ENCODE measurements around the gene TMEM127. TPM values are rescaled to one million over a fixed set of nuclear protein-coding genes. Genes with fewer than 3 reads are reported as not detected.
"Not testable (repeated sequence)": the region's sequence is repeated elsewhere in the genome, so short reads cannot be mapped to it uniquely, and the experiment has no call there.

The TMEM127 gene
- total RNA-seq, 2 donors from 2014 or later = 23.2 to 29.3 TPM

DNA sequence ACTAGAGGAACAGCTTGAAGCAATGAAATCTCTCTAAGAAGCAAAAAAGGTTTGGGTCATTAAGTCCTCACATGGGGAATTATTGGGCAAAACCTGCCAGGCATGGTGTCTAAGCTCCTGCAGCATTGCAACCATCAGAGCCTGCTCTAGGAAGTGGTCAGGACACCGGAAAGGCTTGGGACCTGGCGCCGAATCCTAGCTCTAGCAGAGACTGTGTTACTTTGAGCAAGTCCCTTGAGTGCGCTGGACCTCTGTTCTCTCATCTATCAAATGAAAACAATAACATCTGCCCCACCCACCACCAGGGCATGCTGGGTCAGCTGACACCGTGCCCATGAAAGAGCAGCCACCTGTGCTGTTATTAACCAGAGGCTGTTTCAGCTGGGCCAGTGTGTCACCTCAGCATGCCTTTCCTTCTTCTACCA, 6.3 kb downstream of the TMEM127 start:
- Mint-ChIP-seq H3K4me1 (ENCODE audit: low read depth) (peaks cover 90% of the 10 kb centered on the region), H3K4me3 (no peak overlapping the region), H3K9me3 (no peaks in the 10 kb centered on the region), H3K27me3 (ENCODE audit: low read depth) (no peaks in the 10 kb centered on the region), H3K36me3 (ENCODE audit: insufficient read depth in 2 of 2) (peaks cover 0 to 15% of the 10 kb centered on the region in 2 donors), H3K27ac (peak overlapping the region; percentile 76)
- no peak for DNase-seq
- no peak for ATAC-seq (replicated peaks in 1 of 2)

DNA sequence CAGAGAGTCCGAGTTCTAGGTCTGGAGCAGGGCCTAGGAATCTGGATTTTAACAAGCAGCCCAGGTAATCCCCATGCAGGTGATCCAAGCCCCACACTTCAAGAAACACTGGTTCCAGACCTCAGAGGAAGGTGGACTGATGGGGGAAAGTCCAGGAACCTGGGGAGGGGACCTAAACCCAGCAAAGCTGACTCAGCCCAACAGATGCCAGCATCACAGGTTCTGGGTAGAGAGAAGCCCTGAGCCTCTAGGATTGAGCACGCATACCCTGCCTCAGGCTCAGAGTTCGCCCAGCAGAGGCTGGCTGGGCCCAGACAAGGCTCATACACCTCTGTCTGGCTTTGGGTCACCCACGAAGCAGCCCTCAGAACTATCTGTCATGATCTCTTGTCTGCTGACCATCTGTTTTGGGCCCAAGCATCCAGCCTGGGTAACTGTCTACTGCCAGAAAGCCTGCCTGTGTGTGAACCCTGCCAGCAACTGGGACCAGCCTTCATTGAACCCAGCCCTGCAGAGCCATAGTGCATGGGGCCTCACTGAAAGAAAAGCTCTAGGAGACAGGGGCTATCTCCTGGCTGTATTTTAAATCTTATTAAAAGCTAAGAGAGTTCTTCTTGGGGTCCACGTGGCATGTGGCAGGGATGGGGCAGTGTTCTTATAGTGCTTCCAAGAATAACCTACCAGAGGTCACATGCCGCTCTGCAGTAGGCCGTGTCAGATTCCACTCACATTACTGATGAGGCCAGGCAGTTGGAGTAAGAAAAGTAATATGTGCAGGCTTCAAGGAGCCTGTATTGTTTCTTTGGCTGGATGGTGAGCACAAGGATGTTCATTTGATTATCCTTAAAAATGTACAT, 7.4 kb downstream of the TMEM127 start:
- H3K36me3 Mint-ChIP-seq (ENCODE audit: insufficient read depth in 2 of 2) = peaks cover 1 to 15% of the 10 kb centered on the region in 2 donors
- no peak overlapping the region for H3K27ac Mint-ChIP-seq
- H3K4me3 Mint-ChIP-seq = no peak overlapping the region
- ATAC-seq (replicated peaks in 1 of 2) (no peak), DNase-seq (no peak)
- H3K4me1 Mint-ChIP-seq (ENCODE audit: low read depth) = peaks cover 79% of the 10 kb centered on the region
- H3K27me3 Mint-ChIP-seq (ENCODE audit: low read depth) = no peaks in the 10 kb centered on the region
- H3K9me3 Mint-ChIP-seq = no peaks in the 10 kb centered on the region

DNA sequence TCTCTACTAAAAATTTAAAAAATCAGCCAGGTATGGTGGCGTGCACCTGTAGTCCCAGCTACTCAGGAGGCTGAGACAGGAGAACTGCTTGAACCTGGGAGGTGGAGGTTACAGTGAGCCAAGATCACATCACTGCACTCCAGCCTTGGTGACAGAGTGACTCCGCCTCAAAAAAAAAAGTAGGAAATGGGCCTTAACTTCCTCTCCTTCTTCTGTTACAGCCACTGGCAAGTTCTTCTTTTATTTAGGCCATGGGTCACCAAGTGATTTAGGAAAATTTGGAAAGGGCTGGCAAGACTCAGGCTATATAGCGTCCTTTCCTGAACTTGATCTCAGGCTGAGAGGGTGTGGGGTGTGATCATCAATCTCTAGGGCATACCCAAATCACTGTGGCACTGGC, 8.1 kb downstream of the TMEM127 start:
- H3K9me3 Mint-ChIP-seq; ATAC-seq (replicated peaks in 1 of 2); H3K27ac Mint-ChIP-seq; H3K4me3 Mint-ChIP-seq; DNase-seq; H3K27me3 Mint-ChIP-seq (ENCODE audit: low read depth): not testable (repeated sequence)
- Mint-ChIP-seq H3K4me1 (ENCODE audit: low read depth) (peaks cover 72% of the 10 kb centered on the region), H3K36me3 (ENCODE audit: insufficient read depth in 2 of 2) (peaks cover 2 to 14% of the 10 kb centered on the region in 2 donors)

DNA sequence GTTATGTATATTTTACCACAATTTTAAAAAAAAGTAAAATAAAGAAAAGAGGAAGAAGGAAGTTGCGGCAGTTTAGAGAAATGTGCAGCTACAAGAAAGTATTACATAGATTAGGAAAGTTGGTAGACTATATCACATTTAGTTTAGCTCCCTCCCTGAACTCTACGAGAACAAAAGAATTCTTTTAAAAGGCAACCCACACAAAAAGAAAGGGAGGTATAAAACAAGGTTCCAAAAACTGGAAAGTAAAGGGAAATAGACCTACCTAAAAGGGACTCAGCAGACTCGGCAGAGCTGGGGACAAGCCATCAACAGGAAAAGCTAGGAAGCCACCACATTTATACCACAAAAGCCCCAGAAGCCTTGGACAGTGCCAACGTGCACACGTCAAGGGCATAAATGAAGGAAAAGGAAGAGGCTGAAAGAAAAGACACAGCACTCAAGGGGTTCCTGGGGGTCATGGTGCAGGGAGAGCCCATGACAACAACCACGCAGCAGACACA, 9.1 kb downstream of the TMEM127 start:
- DNase-seq (no peak), ATAC-seq (replicated peaks in 1 of 2) (no peak)
- H3K9me3 Mint-ChIP-seq = no peaks in the 10 kb centered on the region
- H3K4me1 Mint-ChIP-seq (ENCODE audit: low read depth) = peaks cover 69% of the 10 kb centered on the region
- H3K27ac Mint-ChIP-seq = peak overlapping the region; percentile 86
- no peaks in the 10 kb centered on the region for H3K27me3 Mint-ChIP-seq (ENCODE audit: low read depth)
- H3K4me3 Mint-ChIP-seq = peak overlapping the region; percentile 34 to 61
- peaks cover 2 to 13% of the 10 kb centered on the region in 2 donors for H3K36me3 Mint-ChIP-seq (ENCODE audit: insufficient read depth in 2 of 2)

DNA sequence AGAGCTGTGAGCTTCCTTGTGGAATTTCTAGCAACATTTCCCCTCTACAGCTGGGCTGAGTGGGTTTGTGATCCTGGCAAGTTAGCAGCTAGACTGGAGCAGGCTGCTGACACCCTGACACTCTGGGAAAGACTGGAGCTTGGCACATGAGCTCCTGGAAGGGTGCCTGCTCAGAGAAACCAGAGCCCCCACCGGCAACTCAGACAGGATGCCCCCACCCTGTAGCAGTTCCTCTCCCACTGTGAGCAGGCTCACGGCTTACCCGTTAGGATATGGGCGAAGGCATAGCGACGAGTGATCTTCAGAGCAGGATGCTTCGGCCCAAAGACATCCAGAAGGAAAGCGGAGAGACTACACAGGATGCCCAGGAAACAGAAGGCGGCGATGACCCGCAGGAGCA, 11.2 kb downstream of the TMEM127 start:
- ATAC-seq (replicated peaks in 1 of 2) (no peak), DNase-seq (no peak)
- Mint-ChIP-seq H3K4me3 (no peak overlapping the region), H3K36me3 (ENCODE audit: insufficient read depth in 2 of 2) (peaks cover 2 to 13% of the 10 kb centered on the region in 2 donors), H3K27ac (no peak overlapping the region), H3K27me3 (ENCODE audit: low read depth) (no peaks in the 10 kb centered on the region), H3K4me1 (ENCODE audit: low read depth) (peaks cover 54% of the 10 kb centered on the region), H3K9me3 (no peaks in the 10 kb centered on the region)

DNA sequence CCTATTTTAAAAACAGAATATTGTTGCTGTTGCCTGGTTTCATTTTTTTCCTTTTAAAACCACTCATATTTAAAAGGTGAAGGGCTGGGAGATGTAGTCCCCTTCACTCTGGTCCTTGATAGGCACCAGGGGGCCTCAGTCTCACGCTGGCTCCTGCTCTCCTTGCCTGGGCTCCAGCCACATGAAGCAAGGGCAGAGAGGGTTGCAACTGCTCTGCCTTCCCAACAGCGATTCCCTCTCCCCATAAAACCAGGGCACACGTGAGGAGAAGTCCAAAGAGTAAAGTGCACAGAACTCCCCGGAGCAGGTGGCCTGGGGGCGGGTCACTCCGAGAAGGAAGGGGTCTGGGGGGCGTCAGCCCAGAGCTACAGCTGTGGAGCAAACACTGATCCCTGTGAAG, 12.8 kb downstream of the TMEM127 start:
- Mint-ChIP-seq H3K4me3 (no peak overlapping the region), H3K27ac (no peak overlapping the region), H3K27me3 (ENCODE audit: low read depth) (no peaks in the 10 kb centered on the region), H3K9me3 (no peaks in the 10 kb centered on the region), H3K4me1 (ENCODE audit: low read depth) (peaks cover 39% of the 10 kb centered on the region), H3K36me3 (ENCODE audit: insufficient read depth in 2 of 2) (peaks cover 2 to 13% of the 10 kb centered on the region in 2 donors)
- DNase-seq (no peak), ATAC-seq (replicated peaks in 1 of 2) (no peak)

DNA sequence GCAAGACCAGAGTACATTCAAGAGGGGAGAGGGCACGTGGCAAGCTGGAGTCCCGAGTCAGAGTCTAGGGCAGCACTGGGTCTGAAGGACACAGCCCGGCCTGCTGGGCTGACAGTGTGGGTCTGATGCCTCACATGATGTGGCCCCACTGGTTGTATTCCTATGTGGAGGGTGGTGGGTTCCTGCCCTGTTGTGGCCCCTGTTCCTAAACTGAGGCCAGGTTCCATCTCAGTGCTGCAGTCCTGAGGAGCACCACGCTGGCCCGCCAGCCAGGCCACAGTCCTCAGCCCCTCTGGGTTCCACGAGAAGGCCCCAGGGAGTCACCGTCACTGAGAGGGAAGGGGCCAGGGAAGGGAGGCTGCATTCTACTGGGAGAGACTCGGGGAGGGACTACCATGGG, 13.3 kb downstream of the TMEM127 start:
- no peak for DNase-seq
- no peak overlapping the region for H3K4me3 Mint-ChIP-seq
- H3K9me3 Mint-ChIP-seq = no peaks in the 10 kb centered on the region
- H3K27ac Mint-ChIP-seq = no peak overlapping the region
- H3K36me3 Mint-ChIP-seq (ENCODE audit: insufficient read depth in 2 of 2) = peaks cover 2 to 13% of the 10 kb centered on the region in 2 donors
- ATAC-seq (replicated peaks in 1 of 2) = no peak
- H3K27me3 Mint-ChIP-seq (ENCODE audit: low read depth) = no peaks in the 10 kb centered on the region
- H3K4me1 Mint-ChIP-seq (ENCODE audit: low read depth) = peaks cover 38% of the 10 kb centered on the region

DNA sequence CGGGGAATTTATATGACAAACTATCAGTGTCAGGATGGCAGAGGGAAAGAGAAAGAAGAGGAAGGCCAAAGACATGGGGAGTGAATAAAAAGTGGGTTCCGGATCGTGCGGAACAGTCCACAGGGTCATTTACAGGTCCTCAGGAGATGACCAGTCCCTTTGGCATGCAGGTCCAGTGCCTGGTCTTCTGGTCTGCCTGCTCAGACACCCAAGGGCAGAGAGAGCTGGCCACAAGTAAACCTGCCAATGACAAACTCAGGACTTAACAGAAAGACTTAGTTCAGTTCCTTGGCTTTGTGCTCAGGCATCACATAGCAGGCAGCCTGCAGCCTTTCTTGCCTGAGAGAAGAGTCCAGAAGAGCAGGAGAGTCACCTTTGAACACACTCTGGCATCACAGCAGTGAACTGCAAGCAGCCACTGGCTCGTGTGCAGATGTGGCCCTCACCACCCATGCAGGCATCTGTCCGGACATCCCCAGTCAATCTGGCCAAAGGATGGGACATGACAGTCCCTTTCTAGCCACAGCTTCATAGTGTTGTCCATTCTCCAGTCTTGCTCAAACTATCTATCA, 14.0 kb downstream of the TMEM127 start:
- H3K4me3 Mint-ChIP-seq = no peak overlapping the region
- H3K27ac Mint-ChIP-seq = peak overlapping the region; percentile 80
- no peaks in the 10 kb centered on the region for H3K27me3 Mint-ChIP-seq (ENCODE audit: low read depth)
- peaks cover 38% of the 10 kb centered on the region for H3K4me1 Mint-ChIP-seq (ENCODE audit: low read depth)
- ATAC-seq (replicated peaks in 1 of 2) (peak in 1 of 2 donors; percentile 41), DNase-seq (no peak)
- peaks cover 2 to 13% of the 10 kb centered on the region in 2 donors for H3K36me3 Mint-ChIP-seq (ENCODE audit: insufficient read depth in 2 of 2)
- no peaks in the 10 kb centered on the region for H3K9me3 Mint-ChIP-seq

DNA sequence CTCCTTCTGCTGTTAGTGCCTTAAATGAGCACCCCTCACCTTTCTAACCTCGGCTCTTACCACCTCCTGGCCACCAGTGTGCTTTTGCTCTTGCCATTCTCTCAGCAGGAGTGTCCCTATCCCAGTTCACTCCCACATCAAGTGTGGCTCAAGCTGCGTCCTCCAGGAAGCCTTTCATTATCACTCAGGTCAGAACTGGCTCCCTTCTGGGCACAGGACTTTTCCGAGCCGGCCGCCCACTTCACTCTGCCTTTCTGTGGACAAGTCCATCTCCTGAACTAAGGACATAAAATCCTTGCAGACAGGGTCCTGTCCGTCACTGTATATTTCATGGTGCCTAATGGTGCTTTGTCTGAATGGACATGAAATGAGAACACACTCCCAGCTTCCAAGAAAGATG, 15.6 kb downstream of the TMEM127 start:
- Mint-ChIP-seq H3K4me3 (no peak overlapping the region), H3K36me3 (ENCODE audit: insufficient read depth in 2 of 2) (peaks cover 3 to 6% of the 10 kb centered on the region in 2 donors), H3K9me3 (no peaks in the 10 kb centered on the region), H3K4me1 (ENCODE audit: low read depth) (peaks cover 38% of the 10 kb centered on the region), H3K27me3 (ENCODE audit: low read depth) (no peaks in the 10 kb centered on the region), H3K27ac (peak overlapping the region; percentile 29)
- ATAC-seq (replicated peaks in 1 of 2) = no peak
- no peak for DNase-seq

DNA sequence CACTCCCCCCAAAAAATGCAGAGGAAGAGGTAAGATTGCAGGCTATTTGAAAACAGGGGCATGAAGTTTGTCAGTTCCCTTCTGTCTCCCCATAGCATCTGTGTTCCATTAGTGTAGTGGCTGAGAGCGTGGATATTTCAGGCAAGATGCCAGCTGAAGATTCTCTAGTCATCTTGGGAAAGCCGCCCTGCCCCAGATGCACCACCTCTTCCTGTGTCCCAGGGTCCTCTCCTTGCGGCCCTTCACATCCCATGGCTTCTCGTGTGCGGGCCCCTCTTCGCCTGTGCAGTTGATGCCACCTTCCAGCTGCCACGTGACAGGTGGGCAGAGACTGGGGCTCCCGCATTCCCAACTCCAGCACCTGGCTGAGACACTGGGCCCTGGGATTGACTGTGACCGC, 16.1 kb downstream of the TMEM127 start:
- H3K9me3 Mint-ChIP-seq = no peaks in the 10 kb centered on the region
- DNase-seq (no peak), ATAC-seq (replicated peaks in 1 of 2) (no peak)
- H3K4me3 Mint-ChIP-seq = no peak overlapping the region
- peaks cover 2 to 6% of the 10 kb centered on the region in 2 donors for H3K36me3 Mint-ChIP-seq (ENCODE audit: insufficient read depth in 2 of 2)
- H3K27me3 Mint-ChIP-seq (ENCODE audit: low read depth) = no peaks in the 10 kb centered on the region
- peaks cover 38% of the 10 kb centered on the region for H3K4me1 Mint-ChIP-seq (ENCODE audit: low read depth)
- H3K27ac Mint-ChIP-seq = peak overlapping the region; percentile 2

DNA sequence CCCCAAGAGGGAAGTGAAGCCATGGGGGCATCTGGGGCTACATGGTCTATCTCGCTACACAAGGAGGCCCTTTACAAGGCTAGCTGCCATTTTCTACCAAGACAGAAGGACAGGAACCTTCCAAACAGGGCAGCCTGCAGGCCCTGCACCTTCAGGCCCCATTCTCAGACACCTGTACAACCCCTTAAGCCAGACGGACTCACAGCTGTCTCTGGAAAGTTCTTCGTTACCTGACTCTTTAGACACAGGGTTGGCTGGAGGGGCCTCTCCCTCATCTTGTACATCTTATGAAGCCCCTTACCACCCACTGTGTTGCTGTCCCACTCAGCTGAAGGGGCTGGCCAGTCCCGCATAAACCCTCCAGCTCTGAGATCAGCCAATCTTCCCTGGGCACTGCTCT, 17.2 kb downstream of the TMEM127 start:
- H3K36me3 Mint-ChIP-seq (ENCODE audit: insufficient read depth in 2 of 2) = peaks cover 2 to 6% of the 10 kb centered on the region in 2 donors

DNA sequence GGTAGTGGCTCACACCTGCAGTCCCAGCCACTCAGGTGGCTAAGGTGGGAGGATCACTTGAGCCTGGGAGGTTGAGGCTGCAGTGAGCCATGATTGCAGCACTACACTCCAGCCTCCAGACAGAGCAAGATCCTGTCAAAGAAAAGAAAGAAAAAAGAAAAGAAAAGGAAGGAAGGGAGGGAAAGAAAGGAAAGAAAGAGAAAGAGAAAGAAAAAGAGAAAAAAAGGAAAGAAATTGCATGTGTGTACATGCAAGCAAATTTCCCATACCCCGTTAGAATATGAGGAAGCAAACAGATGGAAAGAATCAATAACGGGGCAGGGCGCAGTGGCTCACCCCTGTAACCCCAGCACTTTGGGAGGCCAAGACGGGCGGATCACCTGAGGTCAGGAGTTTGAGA, 17.9 kb downstream of the TMEM127 start:
- H3K9me3 Mint-ChIP-seq = no peaks in the 10 kb centered on the region
- H3K4me1 Mint-ChIP-seq (ENCODE audit: low read depth) = peaks cover 46% of the 10 kb centered on the region
- no peak overlapping the region for H3K4me3 Mint-ChIP-seq
- ATAC-seq (replicated peaks in 1 of 2) (no peak), DNase-seq (no peak)
- peak overlapping the region; percentile 61 for H3K27ac Mint-ChIP-seq
- peaks cover 2 to 3% of the 10 kb centered on the region in 2 donors for H3K36me3 Mint-ChIP-seq (ENCODE audit: insufficient read depth in 2 of 2)
- H3K27me3 Mint-ChIP-seq (ENCODE audit: low read depth) = no peaks in the 10 kb centered on the region

More for the DNA sequence above, 17.2 kb downstream of the TMEM127 start:
- Mint-ChIP-seq H3K27ac (no peak overlapping the region), H3K4me1 (ENCODE audit: low read depth) (peaks cover 42% of the 10 kb centered on the region), H3K9me3 (no peaks in the 10 kb centered on the region), H3K27me3 (ENCODE audit: low read depth) (no peaks in the 10 kb centered on the region), H3K4me3 (no peak overlapping the region)
- ATAC-seq (replicated peaks in 1 of 2) = no peak
- DNase-seq = no peak

DNA sequence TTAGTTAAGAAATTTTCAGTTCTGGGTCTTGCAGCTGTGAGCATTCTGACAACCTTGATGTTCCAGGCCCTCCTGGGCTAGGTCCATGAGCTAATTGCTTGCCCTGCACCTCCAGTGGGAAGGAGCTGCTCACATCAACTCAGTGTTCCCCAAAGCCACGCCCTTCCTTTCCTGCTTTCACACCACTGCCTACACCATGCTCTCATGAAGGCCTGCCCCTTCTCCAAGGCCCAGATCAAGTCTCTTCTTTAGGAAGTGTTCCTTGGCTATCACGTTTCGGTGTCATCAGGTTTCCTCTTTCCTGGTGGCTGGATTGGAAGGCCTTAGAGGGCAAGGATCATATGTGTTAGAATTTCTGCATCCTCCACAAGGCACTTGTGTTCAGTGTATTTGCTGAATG, 18.8 kb downstream of the TMEM127 start:
- no peak for DNase-seq
- Mint-ChIP-seq H3K4me1 (ENCODE audit: low read depth) (peaks cover 53% of the 10 kb centered on the region), H3K9me3 (no peaks in the 10 kb centered on the region), H3K27ac (peak overlapping the region; percentile 51), H3K36me3 (ENCODE audit: insufficient read depth in 2 of 2) (peaks cover 2 to 3% of the 10 kb centered on the region in 2 donors), H3K4me3 (no peak overlapping the region), H3K27me3 (ENCODE audit: low read depth) (no peaks in the 10 kb centered on the region)
- ATAC-seq (replicated peaks in 1 of 2) = no peak
